Inflammatory macrophage (primary cell): Measurements from ENCODE around the gene AP4E1.
"Not testable (repeated sequence)": the region's sequence is repeated elsewhere in the genome, so short reads cannot be mapped to it uniquely, and the experiment has no call there.

Source experiments
- DNase-seq, 2 donors: peaks; one replicate each; pipeline ENCODE4 v3.0.0-alpha.2; 2020 to 2022

The AP4E1 gene

DNA sequence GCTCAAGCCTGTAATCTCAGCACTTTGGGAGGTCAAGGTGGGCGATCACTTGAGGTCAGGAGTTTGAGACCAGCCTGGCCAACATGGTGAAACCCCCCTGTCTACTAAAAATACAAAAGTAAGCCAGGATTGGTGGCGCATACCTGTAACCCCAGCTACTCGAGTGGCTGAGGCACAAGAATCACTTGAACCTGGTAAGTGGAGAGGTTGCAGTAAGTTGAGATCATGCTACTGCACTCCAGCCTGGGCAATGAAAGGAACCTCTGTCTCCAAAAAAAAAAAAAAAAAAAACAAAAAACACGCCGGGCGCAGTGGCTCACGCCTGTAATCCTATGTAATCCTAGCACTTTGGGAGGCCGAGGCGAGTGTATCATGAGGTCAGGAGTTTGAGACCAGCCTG is 18.9 kb upstream of the AP4E1 start:
- no peak for DNase-seq

DNA sequence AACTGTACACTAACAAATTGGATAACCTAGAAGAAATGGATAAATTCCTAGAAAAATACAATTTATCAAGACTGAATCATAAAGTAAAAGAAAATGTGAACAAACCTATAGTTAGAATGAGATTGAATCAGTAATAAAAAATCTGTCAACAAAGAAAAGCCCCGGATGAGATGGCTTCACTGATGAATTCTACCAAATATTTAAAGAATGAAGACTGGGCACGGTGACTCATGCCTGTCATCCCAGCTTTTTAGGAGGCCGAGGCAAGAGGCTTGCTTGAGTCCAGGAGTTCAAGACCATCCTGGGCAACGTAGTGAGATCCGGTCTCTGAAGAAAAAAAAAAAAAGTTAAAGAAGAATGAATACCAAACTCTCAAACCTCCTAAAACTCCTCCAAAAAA is 17.7 kb upstream of the AP4E1 start:
- no peak for DNase-seq

DNA sequence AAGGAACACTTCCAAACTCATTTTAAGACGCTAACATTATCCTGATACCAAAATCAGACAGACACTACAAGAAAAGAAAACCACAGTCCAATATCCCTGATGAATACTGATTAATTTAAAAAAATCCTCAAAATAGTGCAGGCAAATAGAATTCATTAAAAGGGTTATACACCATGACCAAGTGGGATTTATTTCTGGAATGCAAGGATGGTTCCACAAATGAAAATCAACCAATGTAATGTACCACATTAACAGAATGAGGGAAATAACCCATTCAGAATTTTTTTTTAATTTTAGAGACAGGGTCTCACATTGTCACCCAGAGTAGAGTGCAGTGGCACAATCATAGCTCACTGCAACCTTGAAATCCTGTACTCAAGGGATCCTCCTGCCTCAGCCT is 17.3 kb upstream of the AP4E1 start:
- no peak for DNase-seq

DNA sequence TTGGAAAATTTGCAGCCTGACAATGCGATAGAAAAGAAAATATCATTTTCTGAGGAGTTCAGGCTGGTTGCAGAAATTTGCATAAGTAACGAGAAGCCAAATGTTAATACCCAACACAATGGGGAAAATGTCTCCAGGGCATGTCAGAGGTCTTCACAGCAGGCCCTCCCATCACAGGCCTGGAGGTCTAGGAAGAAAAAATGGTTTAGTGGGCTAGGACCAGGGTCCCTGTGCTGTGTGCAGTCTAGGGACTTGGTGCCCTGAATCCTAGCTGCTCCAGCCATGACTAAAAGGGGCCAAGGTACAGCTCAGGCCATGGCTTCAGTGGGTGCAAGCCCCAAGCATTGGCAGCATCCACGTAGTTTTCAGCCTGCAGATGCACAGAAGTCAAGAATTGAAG is 14.5 kb upstream of the AP4E1 start:
- DNase-seq: no peak

DNA sequence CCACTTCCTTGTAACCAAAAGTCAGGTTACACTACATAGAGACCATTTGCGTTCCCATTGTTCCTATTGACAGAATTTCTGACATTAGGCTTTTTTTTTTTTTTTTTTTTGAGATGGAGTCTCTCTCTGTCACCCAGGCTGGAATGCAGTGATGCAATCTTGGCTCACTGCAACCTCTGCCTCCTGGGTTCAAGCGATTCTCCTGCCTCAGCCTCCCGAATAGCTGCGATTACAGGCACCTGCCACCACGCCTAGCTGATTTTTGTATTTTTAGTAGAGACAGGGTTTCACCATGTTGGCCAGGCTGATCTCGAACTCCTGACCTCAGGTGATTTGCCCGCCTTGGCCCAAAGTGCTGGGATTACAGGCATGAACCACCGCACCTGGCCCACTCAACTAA is 7.1 kb upstream of the AP4E1 start:
- DNase-seq: not testable (repeated sequence)

DNA sequence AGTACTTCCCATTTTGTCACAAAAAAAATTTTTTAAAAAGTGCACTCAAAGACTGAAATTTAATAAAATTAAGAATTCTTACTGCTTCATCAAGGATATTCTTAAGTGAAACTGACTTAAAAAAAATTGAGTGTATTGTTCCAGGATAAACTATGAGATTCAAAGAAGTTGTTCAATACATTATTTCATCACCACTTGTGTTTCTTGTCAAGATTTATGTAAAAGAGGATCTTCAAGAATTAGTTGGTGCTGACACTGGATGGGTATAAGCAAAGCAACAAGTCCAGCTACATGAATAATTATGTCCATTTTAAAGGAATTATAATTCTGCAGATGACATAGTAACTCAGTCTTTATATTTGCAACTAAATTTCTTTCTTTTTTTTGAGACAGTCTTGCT is 4.3 kb upstream of the AP4E1 start:
- peak in 1 of 2 donors; percentile 69 for DNase-seq

DNA sequence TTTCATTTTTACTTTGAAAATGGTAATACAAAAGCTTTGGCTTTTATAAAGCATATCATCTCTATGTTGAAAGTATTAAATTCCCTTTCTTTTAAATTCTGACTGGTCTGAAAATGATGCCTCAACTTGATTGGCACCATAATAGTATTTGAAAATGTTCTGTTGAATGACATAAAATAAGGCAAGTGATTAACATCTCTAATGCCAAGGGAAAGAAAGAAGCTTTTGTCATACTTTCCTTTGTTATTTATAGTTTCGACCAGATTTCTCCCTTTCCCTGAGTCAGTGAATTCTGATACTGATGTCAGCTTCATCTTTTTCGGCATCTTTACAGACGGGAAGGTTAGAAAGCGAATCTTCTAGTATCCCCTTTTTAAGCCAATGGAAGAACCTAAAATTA is 3.4 kb upstream of the AP4E1 start:
- DNase-seq: no peak

DNA sequence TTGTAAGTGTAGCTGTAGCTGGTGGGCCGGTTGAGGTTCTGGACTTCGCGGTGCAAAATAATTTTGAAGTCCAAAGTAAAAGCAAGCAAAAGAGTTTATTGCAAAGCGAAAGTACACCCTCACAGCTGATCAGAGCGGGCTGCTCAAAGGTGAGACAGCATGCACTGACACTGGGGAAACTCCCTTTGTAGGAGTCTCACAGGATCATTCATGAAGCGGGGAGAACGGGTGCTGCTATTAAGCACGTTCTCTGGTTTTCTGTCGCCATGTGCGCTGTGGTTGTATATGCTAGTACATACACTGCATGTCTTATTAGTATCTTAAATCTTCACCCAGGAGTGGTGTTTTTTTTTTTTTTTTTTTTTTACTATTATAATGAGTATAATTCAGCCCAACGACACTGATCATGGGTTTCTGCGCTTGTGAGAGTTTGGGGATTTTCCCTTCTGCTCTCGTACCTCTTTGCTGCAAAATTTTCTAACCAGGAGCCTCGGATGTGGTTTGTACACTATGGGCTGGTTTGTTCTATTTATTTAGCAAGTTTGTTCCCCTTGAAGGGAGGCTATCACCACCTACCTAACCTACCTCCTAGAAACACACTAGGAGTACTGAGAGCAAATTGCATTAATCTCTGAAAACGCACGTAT is 1.4 kb upstream of the AP4E1 start:
- peak; percentile 21 to 55 for DNase-seq

DNA sequence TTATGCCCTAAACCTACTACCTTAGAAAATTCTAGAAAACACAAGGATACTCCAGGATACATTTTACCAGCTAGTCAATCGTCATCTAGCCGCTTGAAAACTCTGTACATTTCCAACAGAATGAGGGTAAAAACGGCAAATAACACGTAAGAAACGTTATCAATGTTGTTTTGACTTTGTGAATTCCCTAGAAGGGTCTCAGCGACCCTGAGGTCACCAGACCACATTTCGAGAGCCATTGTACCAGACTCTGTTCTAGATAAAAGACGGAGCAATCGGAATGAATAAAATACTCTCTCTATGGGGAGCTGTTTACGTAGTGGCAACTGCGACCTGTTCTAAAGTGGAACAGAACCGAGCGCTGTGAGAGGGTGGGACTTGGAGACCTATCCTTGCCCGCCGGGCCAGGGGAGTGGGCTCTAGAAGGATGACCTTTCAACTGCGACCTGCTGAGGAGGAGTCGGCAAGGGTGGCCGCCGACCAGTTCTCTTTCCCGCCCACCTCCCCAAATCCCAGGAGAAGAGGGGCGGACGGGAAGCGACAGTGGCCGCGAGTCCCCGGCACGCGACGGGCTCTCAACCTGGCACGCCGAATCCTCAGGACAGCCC is 778 bp upstream of the AP4E1 start:
- no peak for DNase-seq

DNA sequence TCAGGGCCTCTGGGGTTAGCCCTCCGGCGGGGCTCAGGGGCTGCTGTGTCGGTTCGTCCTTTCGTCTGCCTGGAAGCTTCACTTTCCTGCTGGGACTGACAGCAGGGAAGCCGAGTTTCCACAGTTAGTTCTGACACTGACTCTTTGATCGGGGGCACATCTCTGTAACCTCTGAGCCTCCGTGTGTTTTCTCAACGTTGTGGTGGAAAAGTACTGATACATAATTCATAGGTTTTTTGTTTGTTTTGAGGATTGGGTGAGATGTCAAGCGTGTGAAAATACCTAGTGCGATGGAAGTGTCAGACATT is 481 bp downstream of the AP4E1 start:
- no peak for DNase-seq

DNA sequence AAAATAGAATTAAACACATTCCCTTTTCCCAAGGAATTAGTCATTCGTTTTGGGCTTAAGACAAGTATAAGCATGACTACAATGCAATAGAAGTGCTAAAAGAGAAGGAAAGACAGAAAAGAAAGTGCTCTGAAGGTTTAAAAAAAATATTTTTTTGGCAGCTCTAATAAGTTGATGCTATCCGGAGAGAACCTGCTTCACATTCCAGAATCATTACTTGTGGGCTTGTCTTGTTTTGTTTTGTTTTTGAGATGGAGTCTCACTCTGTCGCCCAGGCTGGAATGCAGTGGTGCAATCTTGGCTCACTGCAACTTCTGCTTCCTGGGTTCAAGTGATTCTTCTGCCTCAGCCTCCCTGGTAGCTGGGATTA is 1.9 kb downstream of the AP4E1 start:
- DNase-seq: not testable (repeated sequence)

DNA sequence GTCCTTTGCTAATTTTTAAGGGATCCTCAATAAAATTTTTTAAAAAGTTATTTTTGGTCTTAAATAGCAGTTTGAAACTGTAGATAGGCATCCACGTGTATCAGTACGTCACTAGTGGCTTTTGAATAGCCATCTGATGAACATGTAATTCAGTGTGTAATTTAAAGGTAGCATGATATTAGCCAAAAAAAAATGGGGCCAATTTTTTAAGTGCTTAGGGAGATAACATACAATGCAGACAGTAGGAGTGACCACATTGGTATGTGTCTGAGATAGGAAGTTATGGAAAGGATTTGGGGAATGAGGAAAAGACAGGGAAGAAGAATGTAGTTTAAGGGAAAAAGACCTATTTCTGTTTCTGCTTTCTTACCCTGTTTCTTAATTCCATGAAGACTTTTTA is 2.5 kb downstream of the AP4E1 start:
- DNase-seq: no peak

DNA sequence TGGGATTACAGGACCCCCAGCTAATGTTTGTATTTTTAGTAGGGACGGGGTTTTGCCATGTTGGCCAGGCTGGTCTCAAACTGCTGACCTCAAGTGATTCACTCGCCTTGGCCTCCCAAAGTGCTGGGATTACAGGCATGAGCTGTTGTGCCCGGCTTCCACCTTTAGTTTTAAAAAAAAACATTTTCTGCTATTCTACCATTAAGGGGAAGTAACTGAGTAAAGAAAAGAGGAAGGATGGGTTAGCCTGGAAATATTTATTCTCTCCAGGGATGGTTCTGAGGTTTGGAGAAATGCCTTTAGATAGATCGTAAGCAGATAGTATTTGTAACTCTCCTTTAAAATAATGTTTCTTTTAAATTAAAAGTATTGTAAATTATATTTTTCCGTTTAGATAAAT is 3.1 kb downstream of the AP4E1 start:
- DNase-seq: peak; percentile 45 to 74

DNA sequence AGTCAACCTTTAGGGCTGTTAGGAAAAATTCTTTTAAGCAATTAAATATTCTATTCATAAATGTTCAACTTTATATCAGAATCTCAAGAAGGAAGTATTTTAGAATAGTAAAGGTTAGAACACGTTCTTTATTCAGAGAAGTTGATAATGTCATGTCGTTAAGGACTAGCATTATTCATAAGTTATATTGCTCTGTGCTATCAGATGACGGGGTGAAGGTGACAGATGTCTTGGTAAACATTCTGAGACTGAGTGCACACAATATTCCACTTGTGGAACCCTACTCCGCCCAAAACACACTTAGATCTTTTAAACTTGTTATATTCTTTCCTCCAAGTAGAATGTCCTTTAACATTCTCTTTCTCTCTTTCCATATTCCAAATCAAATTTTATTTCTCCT is 7.9 kb downstream of the AP4E1 start:
- no peak for DNase-seq

DNA sequence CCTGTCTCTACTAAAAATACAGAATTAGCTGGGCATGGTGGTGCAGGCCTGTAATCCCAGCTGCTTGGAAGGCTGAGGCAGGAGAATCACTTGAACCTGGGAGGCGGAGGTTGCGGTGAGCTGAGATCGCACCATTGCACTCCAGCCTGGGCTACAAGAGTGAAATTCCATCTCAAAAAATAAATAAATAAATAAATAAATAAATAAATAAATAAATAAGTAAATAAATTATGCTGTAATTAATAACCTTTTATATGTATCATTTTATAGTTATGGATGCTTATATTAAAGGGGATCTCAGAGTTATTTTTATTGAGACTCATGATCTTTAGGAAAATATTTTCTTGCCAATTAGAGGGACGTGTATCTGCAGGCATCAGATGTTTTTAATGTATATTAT is 10.9 kb downstream of the AP4E1 start:
- DNase-seq: not testable (repeated sequence)

DNA sequence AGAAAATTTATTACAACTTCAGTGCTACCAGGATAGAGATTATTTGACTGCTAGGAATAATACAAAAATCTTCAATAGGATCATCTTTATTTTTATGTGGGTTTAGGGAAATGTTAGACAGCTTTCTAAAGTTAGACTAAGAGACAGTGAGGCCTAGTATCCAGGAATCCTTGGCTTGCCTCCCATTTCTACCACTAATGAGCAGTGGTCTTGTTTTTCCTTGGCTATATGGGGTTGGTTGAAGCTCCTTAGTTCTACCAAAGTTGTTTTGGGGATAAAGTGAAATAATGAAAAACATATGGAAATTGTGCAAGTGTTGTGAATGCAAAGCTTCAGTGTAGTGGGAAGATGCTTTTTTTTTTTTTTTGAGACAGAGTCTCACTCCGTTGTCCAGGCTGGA is 16.8 kb downstream of the AP4E1 start:
- DNase-seq: no peak

DNA sequence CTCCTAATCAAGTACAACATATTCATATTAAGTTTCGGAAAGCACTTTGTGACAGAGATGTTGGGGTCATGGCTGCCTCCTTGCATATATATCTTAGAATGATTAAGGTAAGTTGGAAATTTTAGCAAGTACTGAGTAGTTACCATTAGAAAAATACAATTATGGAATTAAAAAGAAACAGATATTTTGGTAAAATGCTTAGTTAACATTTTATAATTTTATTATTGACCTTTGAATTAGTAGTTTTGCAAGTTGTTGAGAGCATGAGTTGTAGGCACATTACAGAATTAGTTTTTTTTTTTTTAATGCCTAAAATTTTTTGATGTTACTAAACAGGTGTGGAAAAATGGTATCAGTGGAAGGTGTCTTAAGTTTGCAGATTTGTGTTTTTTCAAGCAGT is 20.6 kb downstream of the AP4E1 start:
- no peak for DNase-seq

DNA sequence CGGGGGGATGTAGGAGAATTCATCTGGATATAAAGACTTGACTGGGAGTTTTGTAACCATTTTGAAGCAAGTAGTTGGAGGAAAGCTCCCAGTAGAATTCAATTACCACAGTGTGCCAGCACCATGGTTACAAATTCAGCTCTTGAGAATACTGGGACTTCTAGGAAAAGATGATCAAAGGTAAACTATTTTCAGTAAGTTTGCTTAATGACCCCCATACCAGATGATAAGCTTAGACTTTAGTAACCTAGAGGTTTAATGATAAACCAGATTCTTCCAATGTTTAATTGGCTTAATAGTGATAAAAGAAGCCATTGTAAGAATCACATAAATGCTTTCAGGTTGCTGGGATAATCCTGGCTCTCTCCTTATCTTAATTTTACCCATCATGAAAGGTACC is 22.3 kb downstream of the AP4E1 start:
- no peak for DNase-seq

DNA sequence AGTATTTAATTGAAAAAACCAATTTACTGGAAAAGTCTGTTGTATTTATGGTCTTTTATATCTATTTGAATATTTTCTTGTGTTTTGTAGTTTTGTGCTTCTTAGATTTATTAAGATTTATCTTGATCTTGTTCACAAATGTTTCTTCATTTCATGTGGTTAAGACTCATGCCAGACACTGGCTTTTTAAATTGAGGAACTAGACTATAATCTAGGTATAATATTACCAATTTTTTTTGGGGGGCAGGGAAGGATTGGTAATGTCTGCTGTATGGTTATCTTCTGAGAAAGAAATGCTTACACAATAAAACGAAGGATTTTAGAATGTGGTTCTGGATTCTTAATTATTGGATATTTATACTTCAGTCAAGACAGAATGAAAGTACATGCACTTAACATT is 24.9 kb downstream of the AP4E1 start:
- peak; percentile 40 to 69 for DNase-seq

DNA sequence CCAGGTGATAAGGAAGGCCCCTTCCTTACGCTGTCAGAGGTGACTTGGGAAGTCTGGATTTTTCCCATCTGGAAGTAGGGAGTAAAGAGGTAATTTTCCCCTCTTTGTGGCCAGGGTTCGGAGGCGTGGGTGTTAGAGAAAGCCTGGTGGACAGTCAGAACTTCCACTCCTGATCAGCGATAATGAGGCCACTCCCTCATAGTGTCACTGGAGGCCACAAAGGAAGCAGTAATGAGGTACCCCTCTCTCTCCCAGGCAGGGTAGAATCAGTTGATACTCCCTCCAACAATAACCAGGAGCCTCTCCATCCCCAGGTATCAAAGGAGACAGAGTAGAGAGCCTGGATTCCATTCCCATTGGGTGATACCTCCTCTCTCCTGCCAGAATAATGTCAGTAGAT is 30.0 kb downstream of the AP4E1 start:
- no peak for DNase-seq

DNA sequence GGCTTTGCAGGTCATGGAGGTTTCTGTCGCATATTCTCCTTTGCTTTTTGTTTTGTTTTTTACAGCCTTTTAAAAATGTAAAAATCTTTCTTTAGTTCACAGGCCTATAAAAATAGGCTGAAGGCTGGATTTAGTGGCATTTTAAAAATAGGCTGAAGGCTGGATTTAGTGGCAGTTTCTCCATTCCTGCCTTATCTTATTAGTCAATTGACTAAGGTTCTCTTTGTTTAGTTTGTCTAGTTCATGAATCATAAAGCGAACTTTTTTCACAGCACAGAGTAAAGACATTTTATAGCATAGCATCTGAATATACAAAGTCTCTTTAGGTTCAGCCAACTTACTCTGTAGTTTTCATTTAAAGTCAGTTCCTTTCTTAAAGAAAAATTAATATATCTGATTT is 31.4 kb downstream of the AP4E1 start:
- no peak for DNase-seq

DNA sequence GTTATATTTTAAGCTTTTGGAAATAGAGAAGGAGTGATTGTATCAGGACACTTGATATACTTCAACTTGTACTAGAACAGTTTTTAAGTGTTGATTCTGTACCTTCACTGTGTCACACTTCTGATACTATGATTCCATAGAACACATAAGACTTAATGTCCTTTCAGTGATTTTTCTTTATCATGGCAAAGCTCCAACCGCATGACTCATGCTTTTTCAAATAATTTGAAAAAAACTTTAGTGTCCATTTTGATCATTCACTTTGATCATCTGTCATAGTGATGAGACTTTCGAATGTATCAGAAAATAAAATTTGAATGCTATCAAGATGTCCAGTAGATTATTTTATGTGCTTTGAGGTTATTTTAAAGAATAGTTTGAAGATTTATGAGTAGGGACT is 32.0 kb downstream of the AP4E1 start:
- no peak for DNase-seq

DNA sequence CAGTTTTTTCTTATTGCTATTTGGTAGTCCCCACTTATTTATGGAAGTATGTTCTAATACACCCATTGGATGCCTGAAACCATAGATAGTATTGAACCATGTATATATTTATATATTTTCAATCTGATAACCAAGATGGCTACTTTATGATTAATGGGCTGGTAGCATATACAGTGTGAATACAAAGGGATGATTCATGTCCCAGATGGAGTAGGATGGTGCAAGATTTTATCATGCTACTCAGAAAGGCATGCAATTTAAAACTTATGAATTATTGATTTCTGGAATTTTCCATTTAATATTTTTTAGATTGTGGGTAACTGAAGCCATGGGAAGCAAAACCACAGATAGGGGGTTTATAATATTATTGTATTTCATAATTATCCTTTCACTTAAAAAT is 35.2 kb downstream of the AP4E1 start:
- no peak for DNase-seq

DNA sequence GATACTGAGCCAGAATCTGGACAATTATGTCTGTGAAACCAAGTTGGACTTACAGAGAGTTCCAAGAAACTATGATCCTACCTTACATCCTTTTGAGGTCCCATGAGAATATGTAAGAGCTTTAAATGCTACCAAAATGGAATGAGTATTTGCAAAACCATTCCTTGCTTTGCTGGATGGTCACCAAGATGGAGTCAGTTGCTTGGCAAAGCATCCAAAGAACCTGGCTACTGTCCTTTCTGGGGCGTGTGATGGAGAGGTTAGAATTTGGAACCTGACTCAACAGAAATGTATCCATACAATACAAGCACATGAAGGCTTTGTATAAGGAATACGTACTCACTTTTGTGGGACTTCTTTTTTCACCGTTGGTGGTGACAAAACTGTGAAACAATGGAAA is 36.2 kb downstream of the AP4E1 start:
- DNase-seq: no peak

DNA sequence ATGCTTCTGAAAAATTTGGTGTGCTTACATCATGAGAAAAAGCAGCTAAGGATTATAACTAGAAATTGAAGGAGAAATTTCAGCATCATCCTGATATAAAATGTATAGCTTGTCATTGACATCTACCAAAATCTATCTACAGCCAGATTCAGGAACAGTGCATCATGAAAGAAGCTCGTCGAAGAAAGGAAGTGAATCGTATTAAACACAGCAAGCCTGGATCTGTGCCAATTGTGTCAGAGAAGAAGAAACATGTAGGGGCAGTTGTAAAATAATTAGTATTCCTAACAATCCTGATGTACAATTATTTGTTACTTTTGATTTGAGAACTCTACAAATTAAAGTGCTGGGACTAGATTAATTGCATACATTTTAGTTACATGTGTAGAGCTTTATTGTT is 37.2 kb downstream of the AP4E1 start:
- DNase-seq: peak; percentile 20 to 34
